ENCODE measurements around the gene DAB1.

- TF ChIP-seq, protein P1, sequence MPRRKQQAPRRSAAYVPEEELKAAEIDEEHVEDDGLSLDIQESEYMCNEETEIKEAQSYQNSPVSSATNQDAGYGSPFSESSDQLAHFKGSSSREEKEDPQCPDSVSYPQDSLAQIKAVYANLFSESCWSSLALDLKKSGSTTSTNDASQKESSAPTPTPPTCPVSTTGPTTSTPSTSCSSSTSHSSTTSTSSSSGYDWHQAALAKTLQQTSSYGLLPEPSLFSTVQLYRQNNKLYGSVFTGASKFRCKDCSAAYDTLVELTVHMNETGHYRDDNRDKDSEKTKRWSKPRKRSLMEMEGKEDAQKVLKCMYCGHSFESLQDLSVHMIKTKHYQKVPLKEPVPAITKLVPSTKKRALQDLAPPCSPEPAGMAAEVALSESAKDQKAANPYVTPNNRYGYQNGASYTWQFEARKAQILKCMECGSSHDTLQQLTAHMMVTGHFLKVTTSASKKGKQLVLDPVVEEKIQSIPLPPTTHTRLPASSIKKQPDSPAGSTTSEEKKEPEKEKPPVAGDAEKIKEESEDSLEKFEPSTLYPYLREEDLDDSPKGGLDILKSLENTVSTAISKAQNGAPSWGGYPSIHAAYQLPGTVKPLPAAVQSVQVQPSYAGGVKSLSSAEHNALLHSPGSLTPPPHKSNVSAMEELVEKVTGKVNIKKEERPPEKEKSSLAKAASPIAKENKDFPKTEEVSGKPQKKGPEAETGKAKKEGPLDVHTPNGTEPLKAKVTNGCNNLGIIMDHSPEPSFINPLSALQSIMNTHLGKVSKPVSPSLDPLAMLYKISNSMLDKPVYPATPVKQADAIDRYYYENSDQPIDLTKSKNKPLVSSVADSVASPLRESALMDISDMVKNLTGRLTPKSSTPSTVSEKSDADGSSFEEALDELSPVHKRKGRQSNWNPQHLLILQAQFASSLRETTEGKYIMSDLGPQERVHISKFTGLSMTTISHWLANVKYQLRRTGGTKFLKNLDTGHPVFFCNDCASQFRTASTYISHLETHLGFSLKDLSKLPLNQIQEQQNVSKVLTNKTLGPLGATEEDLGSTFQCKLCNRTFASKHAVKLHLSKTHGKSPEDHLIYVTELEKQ (tag by site-specific recombination; IDR thresholded peaks at IDR 0.05; ENCODE audit: borderline replicate concordance), result no peak
- TF ChIP-seq ZNF561 (tag by site-specific recombination; IDR thresholded peaks at IDR 0.05; ENCODE audit: borderline replicate concordance) (no peak), ZNF138 (tag by site-specific recombination; IDR thresholded peaks at IDR 0.05; ENCODE audit: borderline replicate concordance) (no peak), ZBTB1 (tag by site-specific recombination; IDR thresholded peaks at IDR 0.05) (no peak), MYNN (tag by site-specific recombination; IDR thresholded peaks at IDR 0.05; ENCODE audit: borderline replicate concordance) (no peak), ZNF274 (IDR thresholded peaks at IDR 0.05; ENCODE audit: low read length) (no peak), ZNF274 (tag by site-specific recombination; IDR thresholded peaks at IDR 0.05; ENCODE audit: borderline replicate concordance) (no peak)
Observed at GRCh38 chr1:57411262-57411661, 12.6 kb downstream of the DAB1 start.
